KMS-11 (cell line): ENCODE data around the gene MAGEA8.
"Not testable (repeated sequence)": the region's sequence is repeated elsewhere in the genome, so short reads cannot be mapped to it uniquely, and the experiment has no call there.

ENCODE experiments used
- H2AFZ ChIP-seq: fragments of 200-600 bp; sonication (generic); 2 replicates; pipeline ENCODE4 v1.6.1; 2016; ENCODE audit warnings: antibody characterized with exemption, mixed run types, low read depth
- H3K27ac ChIP-seq: fragments of 200-600 bp; sonication (generic); 2 replicates; pipeline ENCODE4 v1.6.1; 2016; ENCODE audit warnings: mild to moderate bottlenecking, mixed run types
- H3K27me3 ChIP-seq: fragments of 200-600 bp; sonication (generic); 2 replicates; pipeline ENCODE4 v1.6.1; 2017; ENCODE audit warnings: mild to moderate bottlenecking, low read depth, mixed run types, moderate library complexity; ENCODE audit not compliant: insufficient read depth
- H3K36me3 ChIP-seq: fragments of 200-600 bp; sonication (generic); 2 replicates; pipeline ENCODE4 v1.6.1; 2017; ENCODE audit warnings: mild to moderate bottlenecking, mixed run types; ENCODE audit not compliant: insufficient read depth
- H3K4me1 ChIP-seq: fragments of 200-600 bp; sonication (generic); 2 replicates; pipeline ENCODE4 v1.6.1; 2016; ENCODE audit warnings: mild to moderate bottlenecking, low read depth, mixed run types; ENCODE audit not compliant: poor library complexity, severe bottlenecking
- H3K4me2 ChIP-seq: fragments of 200-600 bp; sonication (generic); 2 replicates; pipeline ENCODE4 v1.7.0; 2016; ENCODE audit warnings: mild to moderate bottlenecking, mixed run types
- H3K4me3 ChIP-seq: fragments of 200-600 bp; sonication (generic); IDR thresholded peaks from 2 replicates; pipeline ENCODE4 v1.6.1; 2017; ENCODE audit warnings: low read depth, low read length, mixed read lengths; ENCODE audit not compliant: insufficient read depth
- H3K79me2 ChIP-seq: fragments of 200-600 bp; sonication (generic); 2 replicates; pipeline ENCODE4 v1.6.1; 2016; ENCODE audit warnings: low read depth, mixed run types; ENCODE audit not compliant: insufficient read depth
- H3K9ac ChIP-seq: fragments of 200-600 bp; sonication (generic); 2 replicates; pipeline ENCODE4 v1.6.1; 2016; ENCODE audit warnings: mild to moderate bottlenecking, mixed run types
- H4K20me1 ChIP-seq: fragments of 200-600 bp; sonication (generic); 2 replicates; pipeline ENCODE4 v1.6.1; 2016; ENCODE audit warnings: mild to moderate bottlenecking, mixed run types; ENCODE audit not compliant: insufficient read depth

The MAGEA8 gene

GRCh38 chrX:149932970-149933369, 52.0 kb downstream of the MAGEA8 start:
- not testable (repeated sequence) for H2AFZ ChIP-seq, H3K4me3 ChIP-seq, H3K27ac ChIP-seq, H3K27me3 ChIP-seq, H3K4me2 ChIP-seq, H3K36me3 ChIP-seq, H4K20me1 ChIP-seq, H3K79me2 ChIP-seq, H3K4me1 ChIP-seq, H3K9ac ChIP-seq

GRCh38 chrX:149933547-149933946, 52.6 kb downstream of the MAGEA8 start:
- not testable (repeated sequence) for H3K27ac ChIP-seq, H3K4me3 ChIP-seq, H3K79me2 ChIP-seq, H2AFZ ChIP-seq, H3K4me2 ChIP-seq, H3K4me1 ChIP-seq, H3K27me3 ChIP-seq, H4K20me1 ChIP-seq, H3K9ac ChIP-seq, H3K36me3 ChIP-seq
